ENCODE measurements around the gene ALG9. TPM values are rescaled to one million over a fixed set of nuclear protein-coding genes. Genes with fewer than 3 reads are reported as not detected.

Gene ALG9, protein sequence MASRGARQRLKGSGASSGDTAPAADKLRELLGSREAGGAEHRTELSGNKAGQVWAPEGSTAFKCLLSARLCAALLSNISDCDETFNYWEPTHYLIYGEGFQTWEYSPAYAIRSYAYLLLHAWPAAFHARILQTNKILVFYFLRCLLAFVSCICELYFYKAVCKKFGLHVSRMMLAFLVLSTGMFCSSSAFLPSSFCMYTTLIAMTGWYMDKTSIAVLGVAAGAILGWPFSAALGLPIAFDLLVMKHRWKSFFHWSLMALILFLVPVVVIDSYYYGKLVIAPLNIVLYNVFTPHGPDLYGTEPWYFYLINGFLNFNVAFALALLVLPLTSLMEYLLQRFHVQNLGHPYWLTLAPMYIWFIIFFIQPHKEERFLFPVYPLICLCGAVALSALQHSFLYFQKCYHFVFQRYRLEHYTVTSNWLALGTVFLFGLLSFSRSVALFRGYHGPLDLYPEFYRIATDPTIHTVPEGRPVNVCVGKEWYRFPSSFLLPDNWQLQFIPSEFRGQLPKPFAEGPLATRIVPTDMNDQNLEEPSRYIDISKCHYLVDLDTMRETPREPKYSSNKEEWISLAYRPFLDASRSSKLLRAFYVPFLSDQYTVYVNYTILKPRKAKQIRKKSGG
- total RNA-seq, result 10 to 100 TPM; 38.5 to 44.6 TPM

DNA sequence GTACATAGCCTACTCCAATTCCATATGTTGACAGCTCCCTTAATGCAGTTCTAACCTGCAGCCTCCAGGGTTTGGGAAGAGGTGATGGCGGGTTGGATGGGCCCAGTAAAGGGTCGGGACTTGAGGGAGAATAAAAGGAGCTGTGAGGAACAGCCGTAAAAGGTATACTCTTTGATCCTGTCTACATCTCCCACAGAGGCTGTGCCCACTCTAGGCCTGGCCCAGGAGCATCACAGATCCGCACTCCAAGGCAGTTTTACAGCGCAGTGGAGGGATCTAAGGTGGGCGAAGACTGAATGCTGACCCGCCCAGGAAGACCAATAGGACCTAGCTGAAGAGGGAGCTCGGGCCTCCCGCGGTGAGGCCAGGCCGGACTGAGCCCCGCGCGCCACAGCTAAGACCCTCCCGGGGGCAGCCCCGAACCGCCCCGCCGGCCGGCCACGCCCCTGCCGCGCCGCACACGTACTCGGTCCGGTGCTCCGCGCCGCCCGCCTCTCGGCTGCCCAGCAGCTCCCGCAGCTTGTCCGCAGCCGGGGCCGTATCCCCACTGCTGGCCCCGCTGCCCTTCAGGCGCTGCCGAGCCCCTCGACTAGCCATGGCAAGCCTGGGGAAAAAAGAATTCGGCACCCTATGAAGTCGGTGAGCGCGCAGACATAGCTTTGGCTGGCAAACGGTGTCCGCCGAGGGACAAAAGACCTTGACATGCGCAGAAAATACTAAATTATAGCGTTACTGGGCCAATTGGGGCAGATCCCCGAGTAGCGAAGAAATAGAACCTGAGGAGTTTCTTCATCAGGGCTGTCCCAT lies at the start of gene ALG9:
Gene ALG9 (minus strand): TSS at position 696 of the 807 bp plus-strand sequence. CDS start 99 bp downstream, at position 597.

DNA sequence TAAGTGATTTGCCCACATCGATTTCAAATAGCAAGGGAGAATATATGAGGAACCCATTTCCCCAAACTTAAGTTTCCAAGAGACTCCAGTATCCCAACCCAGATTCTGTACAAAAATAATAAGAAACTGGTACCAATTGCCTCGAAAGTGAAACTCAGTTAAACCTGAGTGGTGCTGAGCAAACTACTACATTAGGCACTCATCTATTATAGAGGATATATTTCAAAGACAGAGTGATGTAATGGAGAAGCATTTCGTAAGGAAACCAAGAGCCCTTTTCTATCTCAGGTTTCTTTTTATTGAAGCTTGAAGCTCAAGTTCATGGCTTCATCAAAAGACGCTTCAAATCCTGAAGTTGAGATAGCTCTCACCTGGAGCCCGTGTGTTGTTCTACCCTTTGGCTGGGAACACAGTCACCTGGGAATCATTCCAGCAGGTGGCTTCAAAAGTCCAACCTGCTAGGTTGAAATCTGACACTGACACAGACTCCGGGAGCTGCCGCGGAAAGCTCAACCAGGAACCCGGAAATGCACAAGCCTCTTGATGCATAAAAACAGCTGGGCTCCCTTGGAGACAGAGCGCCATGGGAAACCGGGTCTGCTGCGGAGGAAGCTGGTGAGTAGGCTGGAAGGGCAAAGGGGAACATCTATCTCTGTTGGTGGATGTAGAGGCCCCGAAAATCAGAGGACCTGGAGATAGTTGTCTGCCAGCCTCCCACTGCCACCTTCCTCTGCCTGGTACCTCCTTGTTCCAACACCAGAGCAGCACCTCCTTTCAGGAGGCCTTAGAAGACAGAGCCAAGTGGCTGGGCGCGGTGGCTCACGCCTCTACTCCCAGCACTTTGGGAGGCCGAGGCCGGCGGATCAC lies 47.2 kb upstream of the ALG9 start, which contains the start of gene C11orf52:
Gene C11orf52 (plus strand): TSS at position 524 of the 867 bp plus-strand sequence. CDS start 60 bp downstream, at position 584.

DNA sequence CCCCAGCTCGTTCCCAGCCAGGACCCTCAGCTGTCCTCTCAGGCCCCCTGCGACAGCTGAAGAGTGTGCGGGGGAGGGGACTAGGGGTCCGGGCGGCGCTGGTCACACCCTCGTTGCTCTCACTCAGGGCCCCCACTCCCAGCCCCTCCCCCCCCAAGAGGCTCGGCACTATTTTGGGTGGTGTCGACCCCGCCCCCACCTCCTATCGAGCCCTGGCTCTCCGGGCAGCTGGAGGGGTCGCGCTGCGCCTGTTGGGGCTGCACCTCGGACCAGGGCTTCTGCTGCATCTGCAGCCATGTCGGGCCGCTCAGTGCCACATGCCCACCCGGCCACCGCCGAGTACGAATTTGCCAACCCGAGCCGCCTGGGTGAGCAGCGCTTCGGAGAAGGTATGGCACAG lies 41.2 kb upstream of the ALG9 start, which contains the start of gene HSPB2:
Gene HSPB2 (plus strand): TSS at position 200 of the 400 bp plus-strand sequence. CDS start 96 bp downstream, at position 296.

DNA sequence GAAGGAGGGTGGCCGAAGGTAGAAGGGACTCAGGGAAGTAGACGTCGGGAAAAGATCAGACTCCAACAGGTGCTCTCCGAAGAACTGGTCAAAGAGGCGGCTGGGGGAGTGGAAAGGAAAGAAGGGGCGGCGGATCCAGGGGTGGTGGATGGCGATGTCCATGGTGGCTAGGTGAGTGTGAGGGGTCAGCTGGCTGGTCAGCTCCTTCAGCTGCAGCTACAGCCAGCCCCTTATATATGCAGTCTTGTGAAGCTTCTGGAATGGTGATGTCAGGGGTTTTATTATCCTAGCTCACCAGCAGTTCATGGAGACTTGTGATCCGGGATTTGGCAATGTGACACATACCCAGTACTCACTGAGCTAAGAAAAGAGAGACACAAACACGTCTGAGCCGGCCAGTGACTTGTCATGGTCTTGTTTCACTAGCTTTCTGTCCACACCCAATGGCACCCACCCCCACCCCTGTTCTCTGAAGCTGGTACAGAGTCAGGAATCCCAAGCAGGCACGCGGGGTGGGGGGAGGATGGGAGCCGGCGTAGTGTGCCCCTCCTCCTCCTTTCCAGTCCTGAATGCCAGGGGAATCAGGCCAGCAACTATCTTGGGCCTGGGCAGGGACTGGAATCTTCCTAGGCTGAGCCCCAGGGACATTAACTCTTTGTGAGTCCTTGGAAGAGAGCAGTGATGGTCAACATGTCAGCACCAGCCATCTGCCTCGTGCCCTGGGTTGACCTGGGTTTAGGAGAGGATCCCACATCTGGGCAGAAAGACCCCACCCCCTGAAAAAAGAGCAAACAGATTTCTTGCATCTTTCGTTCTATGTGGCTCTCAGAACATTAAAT lies 40.4 kb upstream of the ALG9 start, which contains the start of gene CRYAB:
Gene CRYAB (minus strand): TSS at position 208 of the 839 bp plus-strand sequence. CDS start 46 bp downstream, at position 162.

DNA sequence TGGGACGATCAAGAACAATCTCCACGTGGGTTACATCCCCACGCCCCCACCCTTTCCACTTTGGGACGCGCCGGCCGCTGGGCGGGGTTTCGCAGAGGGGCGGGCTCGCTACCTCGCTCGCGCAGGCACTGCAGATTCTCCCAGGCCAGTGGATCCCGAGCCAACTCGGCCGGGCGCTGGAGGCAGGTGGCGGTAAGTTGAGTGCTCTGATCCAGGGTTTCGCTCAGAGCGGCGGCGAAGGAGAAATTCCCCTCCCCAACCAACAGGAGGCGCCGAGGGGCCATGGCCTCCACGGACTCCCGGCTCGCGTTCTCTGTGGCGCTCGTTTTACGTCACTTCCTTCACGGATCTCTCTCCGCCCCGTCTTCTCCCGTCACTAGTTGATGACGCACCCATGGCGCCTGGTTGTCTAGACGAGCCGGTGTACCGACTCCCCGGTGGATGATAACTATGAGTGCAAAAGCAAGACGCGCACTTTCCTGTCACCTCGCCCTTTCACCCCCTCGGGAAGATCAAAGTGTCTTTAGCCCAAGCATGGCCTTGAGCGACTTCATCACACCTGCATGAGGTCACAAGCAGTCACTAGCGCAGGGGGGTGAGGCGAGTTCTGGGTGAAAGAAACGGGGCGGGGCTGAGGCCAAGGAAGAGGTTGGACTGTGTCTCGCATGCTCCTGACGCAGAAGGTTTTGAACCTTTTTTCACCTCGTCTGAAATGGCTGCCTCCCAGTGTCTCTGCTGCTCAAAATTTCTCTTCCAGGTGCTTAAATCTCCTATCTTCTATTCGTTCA lies 7.7 kb upstream of the ALG9 start, which contains the start of the genes CFAP68 and FDXACB1:
Gene CFAP68 (plus strand): TSS at position 693 of the 788 bp plus-strand sequence. CDS start 20 bp downstream, at position 713.
Gene FDXACB1 (minus strand): TSS at position 317 of the 788 bp plus-strand sequence. CDS start 33 bp downstream, at position 284.

DNA sequence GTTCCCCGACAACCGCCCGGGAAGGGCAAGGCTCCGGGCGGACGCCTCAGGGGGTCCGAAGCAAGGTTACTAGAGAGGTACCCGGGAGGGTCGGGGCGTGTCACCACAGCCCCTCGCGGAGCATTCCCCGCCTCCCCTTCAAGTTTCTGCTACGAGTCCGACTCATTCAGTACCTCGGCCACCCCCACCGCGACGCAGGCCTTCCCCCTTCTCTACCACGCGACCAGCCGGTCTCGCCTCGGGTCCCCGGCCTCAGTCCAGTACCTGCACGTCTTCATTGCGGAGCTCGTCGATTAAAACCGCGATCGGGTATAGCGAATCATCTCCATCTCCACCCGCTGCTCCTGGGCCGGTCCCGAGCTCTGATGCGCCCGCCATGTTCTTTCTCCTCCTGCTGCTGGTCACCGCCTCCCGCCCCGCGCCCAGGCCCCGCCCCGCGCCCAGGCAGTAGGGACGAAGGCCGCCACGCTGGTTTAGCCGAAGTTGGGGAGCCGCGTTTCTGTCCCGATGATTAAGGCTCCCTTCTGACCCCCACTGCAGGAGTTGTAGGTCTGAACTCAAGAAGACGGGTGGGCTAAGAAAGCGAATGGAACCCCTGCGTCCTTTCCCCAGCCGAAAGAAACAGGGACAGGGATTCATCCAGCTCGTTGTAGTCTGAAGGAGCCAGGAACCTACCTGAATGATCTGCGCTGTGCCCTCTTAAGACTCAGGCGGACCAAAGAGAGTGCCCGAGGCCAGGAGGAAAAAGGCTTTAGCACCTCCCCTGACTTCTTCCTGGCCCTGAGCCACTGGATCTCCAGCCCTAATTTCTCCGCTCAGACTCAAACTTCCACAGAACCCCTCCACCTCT lies 105.2 kb downstream of the ALG9 start, which contains the start of gene PPP2R1B:
Gene PPP2R1B (minus strand): TSS at position 406 of the 850 bp plus-strand sequence. CDS start 28 bp downstream, at position 378.

Small RNA genes lying within 50 kb of the gene (small RNA-seq; reads per million reads assigned to genes)
- gene GNG5P3, result 0 reads per million in 2 donors
- gene RPL37AP8, result 0 to 0.04 reads per million in 2 donors

Other genes with a start within 250 kb of the ALG9 start
- gene PPP2R1B, start 105.2 kb downstream of the ALG9 start, total RNA-seq, result 10 to 100 TPM; 21.0 to 35.3 TPM
- 1 to 10 TPM; 6.0 to 6.5 TPM for gene FDXACB1, start 7.6 kb upstream of the ALG9 start, total RNA-seq
- gene CFAP68, start 8.0 kb upstream of the ALG9 start, total RNA-seq, result 10 to 100 TPM; 13.3 to 29.9 TPM
- gene CRYAB, start 40.2 kb upstream of the ALG9 start, total RNA-seq, result 10 to 100 TPM; 63.3 to 92.9 TPM
- gene HSPB2, start 41.2 kb upstream of the ALG9 start, total RNA-seq, result 1 to 10 TPM in 1 of 2 donors, under 1 TPM in 1; 1.00 to 3.1 TPM
- 1 to 10 TPM in 1 of 2 donors, under 1 TPM in 1; under 0.01 to 1.4 TPM for gene C11orf52, start 47.3 kb upstream of the ALG9 start, total RNA-seq
- gene DIXDC1, start 65.8 kb upstream of the ALG9 start, total RNA-seq, result 10 to 100 TPM; 11.7 TPM
- gene DLAT, start 153.8 kb upstream of the ALG9 start, total RNA-seq, result 10 to 100 TPM; 60.6 to 83.9 TPM
- gene PIH1D2, start 202.4 kb upstream of the ALG9 start, total RNA-seq, result 1 to 10 TPM; 1.3 to 3.4 TPM
- gene NKAPD1, start 202.7 kb upstream of the ALG9 start, total RNA-seq, result 10 to 100 TPM; 18.3 to 22.0 TPM
- gene TIMM8B, start 215.2 kb upstream of the ALG9 start, total RNA-seq, result 10 to 100 TPM; 68.5 to 99.9 TPM
- 100 to 1,000 TPM; 141 to 148 TPM for gene SDHD, start 215.3 kb upstream of the ALG9 start, total RNA-seq